ENCODE results near the gene BRCC3.

BRCC3 gene

GRCh38 chrX:155070975-155071693 lies at the start of gene BRCC3, which contains the start of the genes CMC4 and MTCP1:
Gene BRCC3, plus strand, starts transcription at chrX:155071508. Its CDS starts 20 bp downstream, at chrX:155071528.
Gene CMC4, minus strand, starts transcription at chrX:155071136. Its CDS starts 7,113 bp downstream, at chrX:155064023.
Gene MTCP1, minus strand, starts transcription at chrX:155071136. Its CDS starts 5,126 bp downstream, at chrX:155066010.
- peak; percentile 85 for DNase-seq (ENCODE audit: low spot score)
- Histone ChIP-seq H3K4me3 (peak within 1 kb of the TSS; percentile 80), H3K27ac (peak within 1 kb of the TSS; percentile 74 to 89)
- no peak for TF ChIP-seq CTCF (IDR thresholded peaks at IDR 0.05)

- no peak within 1 kb of the TSS for H3K27ac ChIP-seq
Observed at GRCh38 chrX:155022585-155022984, 48.7 kb upstream of the BRCC3 start, which contains the start of gene F8. Gene F8, minus strand, starts transcription at chrX:155022723. Its CDS starts 171 bp downstream, at chrX:155022552.

GRCh38 chrX:155023907-155024833 lies 47.1 kb upstream of the BRCC3 start:
- Histone ChIP-seq H3K4me3 (no peak overlapping the region), H3K27ac (no peak overlapping the region)
- TF ChIP-seq CTCF (IDR thresholded peaks at IDR 0.05), result no peak
- no peak for DNase-seq (ENCODE audit: low spot score)

More at GRCh38 chrX:155022585-155022984, 48.7 kb upstream of the BRCC3 start, which contains the start of gene F8:
- no peak within 1 kb of the TSS for H3K4me3 ChIP-seq
- DNase-seq (ENCODE audit: low spot score), result no peak
- no peak for TF ChIP-seq CTCF (IDR thresholded peaks at IDR 0.05)

GRCh38 chrX:155026420-155026726 lies 44.9 kb upstream of the BRCC3 start:
- peak overlapping the region; percentile 80 to 95 for H3K27ac ChIP-seq
- H3K4me3 ChIP-seq, result peak overlapping the region; percentile 74
- TF ChIP-seq CTCF (IDR thresholded peaks at IDR 0.05), result no peak
- no peak for DNase-seq (ENCODE audit: low spot score)

- peak; percentile 96 for DNase-seq (ENCODE audit: low spot score)
- Histone ChIP-seq H3K4me3 (peak within 1 kb of the TSS; percentile 74), H3K27ac (peak within 1 kb of the TSS; percentile 80 to 95)
- no peak for TF ChIP-seq CTCF (IDR thresholded peaks at IDR 0.05)
Observed at GRCh38 chrX:155026727-155027508, 44.4 kb upstream of the BRCC3 start, which contains the start of gene FUNDC2. Gene FUNDC2, plus strand, starts transcription at chrX:155026844. Its CDS starts 95 bp downstream, at chrX:155026939.

- no peak for TF ChIP-seq CTCF (IDR thresholded peaks at IDR 0.05)
- Histone ChIP-seq H3K27ac (peak overlapping the region; percentile 80 to 95), H3K4me3 (peak overlapping the region; percentile 74)
- no peak for DNase-seq (ENCODE audit: low spot score)
Observed at GRCh38 chrX:155027509-155028066, 43.7 kb upstream of the BRCC3 start.

Data from coronary artery (tissue), 2 donors.